Activated CD4-positive, alpha-beta T cell treated with anti-CD3 and anti-CD28 coated beads, Interleukin-2, amount 50 U/mL, for 4 hours (primary cell): ENCODE measurements around the gene C10orf105.

Experiments
- DNase-seq, 2 experiments: peaks; one replicate each; pipeline ENCODE4 v3.0.0-alpha.2; 2020

The C10orf105 gene

GRCh38 chr10:71697938-71698709, 21.5 kb downstream of the C10orf105 start:
- peak; percentile 51 to 61 for DNase-seq

GRCh38 chr10:71696628-71697326, 22.8 kb downstream of the C10orf105 start:
- DNase-seq = peak; percentile 65 to 68

GRCh38 chr10:71695502-71696476, 23.8 kb downstream of the C10orf105 start:
- DNase-seq = no peak

- peak in 1 of 2 experiments; percentile 12 for DNase-seq
Observed at GRCh38 chr10:71694567-71694968, 25.0 kb downstream of the C10orf105 start.

GRCh38 chr10:71694039-71694501, 25.5 kb downstream of the C10orf105 start:
- DNase-seq = no peak

- DNase-seq = no peak
Observed at GRCh38 chr10:71693377-71693776, 26.2 kb downstream of the C10orf105 start.

- DNase-seq = no peak
Observed at GRCh38 chr10:71692598-71693306, 26.8 kb downstream of the C10orf105 start.

GRCh38 chr10:71691405-71691804, 28.2 kb downstream of the C10orf105 start:
- DNase-seq = no peak

GRCh38 chr10:71690094-71690720, 29.4 kb downstream of the C10orf105 start:
- no peak for DNase-seq

GRCh38 chr10:71688256-71688655, 31.3 kb downstream of the C10orf105 start:
- DNase-seq = no peak

- DNase-seq = no peak
Observed at GRCh38 chr10:71687480-71687879, 32.1 kb downstream of the C10orf105 start.

GRCh38 chr10:71687077-71687476, 32.5 kb downstream of the C10orf105 start:
- DNase-seq = no peak

- no peak for DNase-seq
Observed at GRCh38 chr10:71685554-71686232, 33.9 kb downstream of the C10orf105 start.

GRCh38 chr10:71684356-71685173, 35.0 kb downstream of the C10orf105 start:
- no peak for DNase-seq

- DNase-seq = no peak
Observed at GRCh38 chr10:71683301-71683700, 36.3 kb downstream of the C10orf105 start.

- no peak for DNase-seq
Observed at GRCh38 chr10:71681977-71682376, 37.6 kb downstream of the C10orf105 start.

- DNase-seq = no peak
Observed at GRCh38 chr10:71679425-71679824, 40.2 kb downstream of the C10orf105 start.

- no peak for DNase-seq
Observed at GRCh38 chr10:71678057-71678805, 41.3 kb downstream of the C10orf105 start.

GRCh38 chr10:71677261-71677660, 42.3 kb downstream of the C10orf105 start:
- DNase-seq = no peak
